Smooth muscle cell (in vitro differentiated cells): Measurements from ENCODE around the gene CELA2B. TPM values are rescaled to one million over a fixed set of nuclear protein-coding genes. Genes with fewer than 3 reads are reported as not detected.

Experiments used
- DNase-seq: peaks from one replicate; lab custom pipeline; 2025; ENCODE audit not compliant: unreplicated experiment; lab: John Stamatoyannopoulos, UW
- H2AFZ ChIP-seq: fragments of 200-600 bp; sonication (generic); 2 replicates; pipeline ENCODE4 v1.6.0; 2016; ENCODE audit warnings: antibody characterized with exemption, low read depth, mild to moderate bottlenecking
- H3F3A ChIP-seq: fragments of 200-600 bp; sonication (generic); 2 replicates; pipeline ENCODE4 v1.6.0; 2017; ENCODE audit warnings: antibody characterized with exemption, low read depth
- H3K27ac ChIP-seq: fragments of 200-600 bp; sonication (generic); 2 replicates; pipeline ENCODE4 v1.5.1; 2016; ENCODE audit warnings: low read depth, mild to moderate bottlenecking
- H3K27me3 ChIP-seq: fragments of 200-600 bp; sonication (generic); 2 replicates; pipeline ENCODE4 v1.6.1; 2016; ENCODE audit warnings: low read depth, mild to moderate bottlenecking
- H3K36me3 ChIP-seq: fragments of 200-600 bp; sonication (generic); 2 replicates; pipeline ENCODE4 v1.5.1; 2016; ENCODE audit warnings: low read depth
- H3K4me1 ChIP-seq: fragments of 200-600 bp; sonication (generic); 2 replicates; pipeline ENCODE4 v1.5.1; 2016; ENCODE audit warnings: low read depth
- H3K4me2 ChIP-seq: fragments of 200-600 bp; sonication (generic); 2 replicates; pipeline ENCODE4 v1.6.0; 2016; ENCODE audit warnings: mild to moderate bottlenecking
- H3K4me3 ChIP-seq: fragments of 200-600 bp; sonication (generic); 2 replicates; pipeline ENCODE4 v1.5.1; 2016; ENCODE audit warnings: mild to moderate bottlenecking
- H3K79me2 ChIP-seq: fragments of 200-600 bp; sonication (generic); 2 replicates; pipeline ENCODE4 v1.6.0; 2016; ENCODE audit warnings: low read depth, mild to moderate bottlenecking
- H3K9ac ChIP-seq: fragments of 200-600 bp; sonication (generic); 2 replicates; pipeline ENCODE4 v1.6.0; 2016; ENCODE audit warnings: low read depth
- H3K9me3 ChIP-seq: fragments of 200-600 bp; sonication (generic); replicated peaks from 2 replicates; pipeline ENCODE4 v1.5.1; 2016; ENCODE audit warnings: low read depth
- H4K20me1 ChIP-seq: fragments of 200-600 bp; sonication (generic); 2 replicates; pipeline ENCODE4 v1.6.0; 2016; ENCODE audit warnings: low read depth
- CTCF ChIP-seq: fragments of 200-600 bp; sonication (generic); IDR thresholded peaks from 2 replicates; pipeline ENCODE4 v1.5.1; 2017; ENCODE audit warnings: borderline replicate concordance, mild to moderate bottlenecking, antibody characterized with exemption; ENCODE audit not compliant: insufficient read depth, poor library complexity, severe bottlenecking
- WGBS: methylation state at CpG from one replicate; pipeline ENCODE4 v1.1.7; 2016; ENCODE audit warnings: low lambda C conversion rate; 5-methylcytosine and 5-hydroxymethylcytosine counted together
- polyA plus RNA-seq: library from polyadenylated mRNA; unstranded; fragments of >200 nt; fragmentation: Nextera tagmentation; extraction: Ambion mirVana; gene quantifications from 2 replicates; pipeline ENCODE4 v1.2.1, GENCODE V29; 2016
- total RNA-seq: library from RNA; depleted of rRNA; stranded (reverse); fragments of >200 nt; gene quantifications from 2 replicates; pipeline ENCODE4 v1.2.3, GENCODE V29; 2014

CELA2B gene
- total and polyA plus RNA-seq, 2 experiments from 2014 or later: not detected

- no peak overlapping the region for H3K9ac ChIP-seq
- WGBS: 86% methylated on average over 4 of the region's 4 CpGs
- no peak overlapping the region for H3K4me3 ChIP-seq
- no peaks in the 10 kb centered on the region for H3K36me3 ChIP-seq
- no peak overlapping the region for H2AFZ ChIP-seq
- H3F3A ChIP-seq: no peaks in the 10 kb centered on the region
- H3K79me2 ChIP-seq: no peaks in the 10 kb centered on the region
- H3K4me2 ChIP-seq: no peak overlapping the region
- H3K9me3 ChIP-seq: no peaks in the 10 kb centered on the region
- no peak overlapping the region for H3K27ac ChIP-seq
- no peak for DNase-seq
- TF ChIP-seq CTCF: no peak
- H3K4me1 ChIP-seq: no peaks in the 10 kb centered on the region
- peaks cover 20% of the 10 kb centered on the region for H3K27me3 ChIP-seq
- H4K20me1 ChIP-seq: no peaks in the 10 kb centered on the region
These were observed 29.7 kb upstream of the CELA2B start for GRCh38 chr1:15446212-15446611.

GRCh38 chr1:15448877-15449462, 26.9 kb upstream of the CELA2B start:
- H3K27ac ChIP-seq: no peak overlapping the region
- H2AFZ ChIP-seq: no peak overlapping the region
- H3K4me2 ChIP-seq: no peak overlapping the region
- WGBS: 94% methylated on average over 3 of the region's 3 CpGs
- TF ChIP-seq CTCF: no peak
- peaks cover 9% of the 10 kb centered on the region for H3F3A ChIP-seq
- H3K9me3 ChIP-seq: no peaks in the 10 kb centered on the region
- H3K36me3 ChIP-seq: no peaks in the 10 kb centered on the region
- H3K4me1 ChIP-seq: no peaks in the 10 kb centered on the region
- H3K27me3 ChIP-seq: peaks cover 10% of the 10 kb centered on the region
- DNase-seq: no peak
- no peak overlapping the region for H3K9ac ChIP-seq
- no peak overlapping the region for H3K4me3 ChIP-seq
- H3K79me2 ChIP-seq: no peaks in the 10 kb centered on the region
- H4K20me1 ChIP-seq: no peaks in the 10 kb centered on the region

GRCh38 chr1:15449567-15449966, 26.3 kb upstream of the CELA2B start:
- Histone ChIP-seq H3K4me3 (no peak overlapping the region), H3K4me1 (no peaks in the 10 kb centered on the region), H3F3A (peaks cover 12% of the 10 kb centered on the region), H3K9me3 (no peaks in the 10 kb centered on the region), H3K9ac (no peak overlapping the region), H3K27ac (no peak overlapping the region), H4K20me1 (no peaks in the 10 kb centered on the region), H2AFZ (no peak overlapping the region), H3K4me2 (no peak overlapping the region), H3K79me2 (no peaks in the 10 kb centered on the region), H3K36me3 (no peaks in the 10 kb centered on the region), H3K27me3 (peaks cover 9% of the 10 kb centered on the region)
- WGBS: 92% methylated on average over 3 of the region's 3 CpGs
- no peak for TF ChIP-seq CTCF
- no peak for DNase-seq
